Fibroblast of skin of scalp (primary cell): ENCODE data around the gene CUTC. TPM values are rescaled to one million over a fixed set of nuclear protein-coding genes. Genes with fewer than 3 reads are reported as not detected.
"Not testable (repeated sequence)": the region's sequence is repeated elsewhere in the genome, so short reads cannot be mapped to it uniquely, and the experiment has no call there.

Source experiments
- DNase-seq: peaks from one replicate; pipeline ENCODE4 v3.0.0-alpha.2; 2013
- polyA plus RNA-seq, 2 experiments: library from polyadenylated mRNA; unstranded; fragments of 120-200 nt; gene quantifications; one replicate each; pipeline ENCODE4 v1.2.1, GENCODE V29; 2013; ENCODE audit not compliant: insufficient read length in 2 of 2

CUTC gene, protein sequence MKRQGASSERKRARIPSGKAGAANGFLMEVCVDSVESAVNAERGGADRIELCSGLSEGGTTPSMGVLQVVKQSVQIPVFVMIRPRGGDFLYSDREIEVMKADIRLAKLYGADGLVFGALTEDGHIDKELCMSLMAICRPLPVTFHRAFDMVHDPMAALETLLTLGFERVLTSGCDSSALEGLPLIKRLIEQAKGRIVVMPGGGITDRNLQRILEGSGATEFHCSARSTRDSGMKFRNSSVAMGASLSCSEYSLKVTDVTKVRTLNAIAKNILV
- 15.1 TPM for polyA plus RNA-seq (2013, experiment 1 of 2; ENCODE audit: insufficient read length)
- polyA plus RNA-seq (2013, experiment 2 of 2; ENCODE audit: insufficient read length), result 15.5 TPM

DNA sequence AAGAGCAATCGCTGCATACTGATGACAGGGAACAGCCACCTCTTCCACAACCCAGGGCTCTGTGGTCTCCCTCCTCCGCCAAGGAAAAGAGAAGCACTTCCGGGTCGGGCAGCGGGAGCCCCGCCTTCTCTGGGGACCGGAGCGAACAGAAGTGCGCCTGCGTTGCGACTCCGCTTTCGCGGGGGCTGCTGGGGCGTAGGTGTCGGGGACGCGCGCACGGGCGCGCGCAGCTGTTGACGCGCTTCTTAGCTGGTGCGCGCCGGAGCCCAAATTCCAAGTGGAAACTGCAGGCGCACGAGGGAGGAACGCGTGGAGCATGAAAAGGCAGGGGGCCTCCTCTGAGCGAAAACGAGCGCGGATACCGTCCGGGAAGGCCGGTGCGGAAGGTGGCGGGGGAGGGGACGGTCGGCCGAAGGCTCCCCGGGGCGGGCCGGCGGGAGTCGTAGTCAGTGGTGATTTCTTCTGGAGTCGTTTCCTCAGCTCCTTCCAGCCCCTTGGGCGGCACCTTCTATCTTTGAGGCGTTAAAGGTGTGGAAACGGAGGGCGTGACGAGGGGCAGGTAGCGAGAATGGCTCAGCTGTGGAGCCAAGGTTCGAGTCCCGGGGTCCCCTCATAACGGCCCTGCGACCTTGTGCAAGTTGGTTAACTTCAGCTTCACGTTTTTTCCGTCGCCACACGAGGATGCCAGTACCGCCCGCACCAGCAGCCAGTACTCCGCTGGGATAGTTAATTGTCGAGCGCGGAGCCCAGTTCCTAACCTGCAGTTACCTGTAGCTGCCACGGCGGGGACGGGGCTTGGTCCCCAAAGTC, at the start of gene CUTC, which contains the start of gene COX15:
CUTC (plus strand) TSS at position 202 of the 810 bp plus-strand sequence; CDS start at position 317, 115 bp downstream.
COX15 (minus strand) TSS at position 95 of the 810 bp plus-strand sequence; CDS start at position 17, 78 bp downstream.
- peak; percentile 96 for DNase-seq

GRCh38 chr10:99682752-99683151, 49.3 kb upstream of the CUTC start:
- DNase-seq, result no peak

DNA sequence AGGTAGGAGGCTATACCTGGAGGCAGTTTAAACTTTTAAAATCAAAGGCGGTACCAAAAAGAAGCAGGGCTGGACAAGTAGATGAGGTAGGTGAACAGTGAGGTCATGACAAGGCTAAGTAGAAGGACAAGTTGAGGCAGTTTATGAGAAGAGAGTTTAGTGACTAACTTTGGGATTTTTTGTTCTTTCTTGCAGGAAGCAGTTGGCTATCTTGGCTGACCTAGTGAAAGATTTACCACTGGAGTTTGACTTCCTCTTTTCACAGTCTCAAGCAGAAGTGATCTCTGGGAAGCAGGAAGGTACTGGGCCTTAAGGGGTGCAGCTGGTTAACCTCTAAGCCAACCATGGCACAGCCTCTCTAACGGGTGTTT, 46.5 kb upstream of the CUTC start:
- no peak for DNase-seq

GRCh38 chr10:99689461-99689860, 42.6 kb upstream of the CUTC start:
- no peak for DNase-seq

- DNase-seq, result peak; percentile 90
These were observed 38.0 kb upstream of the CUTC start for GRCh38 chr10:99693933-99694583.

DNA sequence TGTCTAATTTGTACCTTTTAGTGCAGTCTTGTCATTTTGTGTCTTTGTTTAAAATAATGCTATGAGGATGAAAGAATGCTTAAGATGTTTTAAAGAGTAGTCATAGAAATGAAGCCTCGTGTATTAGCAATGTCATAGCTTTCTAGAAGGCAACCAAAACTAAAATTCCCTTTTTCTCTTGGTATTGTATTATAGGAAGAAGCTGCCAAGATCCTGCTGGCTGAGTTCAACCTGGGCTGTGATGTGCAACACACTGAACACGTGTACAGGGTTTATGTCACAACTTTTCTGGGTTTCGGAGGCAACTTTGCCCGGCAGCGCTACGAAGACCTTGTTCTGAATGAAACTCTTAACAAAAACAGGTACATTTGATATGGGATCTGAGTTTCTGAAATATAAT, 36.3 kb upstream of the CUTC start:
- peak; percentile 31 for DNase-seq

GRCh38 chr10:99698504-99699080, 33.4 kb upstream of the CUTC start:
- DNase-seq, result peak; percentile 3

DNA sequence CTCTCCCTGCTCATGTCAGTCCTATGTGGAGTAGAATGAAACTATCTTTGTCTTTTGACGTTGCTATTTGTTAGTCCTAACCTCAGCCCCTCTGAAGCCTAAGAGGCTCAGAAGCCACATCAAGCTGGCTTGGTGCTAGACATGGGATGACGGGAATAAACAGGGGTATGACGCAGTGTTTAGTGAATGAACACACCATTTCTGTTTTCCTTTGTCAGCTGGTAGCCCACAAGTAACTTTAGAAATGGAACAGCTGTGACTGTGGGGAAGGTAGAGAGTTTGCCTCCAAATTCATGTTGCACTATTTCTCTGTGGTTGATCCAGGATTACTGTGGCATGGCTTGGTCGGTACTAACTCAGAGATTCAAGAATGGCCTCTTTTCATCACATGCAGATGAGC, 31.4 kb upstream of the CUTC start:
- DNase-seq, result no peak

- no peak for DNase-seq
These were observed 23.5 kb upstream of the CUTC start for GRCh38 chr10:99708428-99709012.

GRCh38 chr10:99709480-99710229, 22.4 kb upstream of the CUTC start:
- DNase-seq, result peak; percentile 36

GRCh38 chr10:99711129-99711719, 20.8 kb upstream of the CUTC start:
- DNase-seq, result peak; percentile 67

- DNase-seq, result no peak
These were observed 17.6 kb upstream of the CUTC start for GRCh38 chr10:99714446-99714845.

DNA sequence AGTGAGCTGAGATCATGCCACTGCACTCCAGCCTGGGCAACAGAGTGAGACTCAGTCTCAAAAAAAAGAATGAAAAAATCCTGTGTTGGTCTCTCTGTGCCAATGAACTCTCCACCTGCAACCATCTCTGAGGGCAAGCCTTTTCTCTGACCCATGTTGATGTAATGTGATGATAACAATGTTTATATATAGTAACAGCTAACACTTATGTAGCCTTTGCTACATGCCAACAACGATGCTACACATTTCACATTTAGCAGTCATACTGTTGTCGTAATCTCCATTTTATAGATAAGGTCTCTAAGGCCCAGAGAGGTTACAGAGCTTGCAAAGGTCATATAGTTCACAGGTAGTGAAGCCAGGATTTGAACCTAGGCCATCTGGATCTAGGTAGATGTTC, 11.6 kb upstream of the CUTC start:
- no peak for DNase-seq

DNA sequence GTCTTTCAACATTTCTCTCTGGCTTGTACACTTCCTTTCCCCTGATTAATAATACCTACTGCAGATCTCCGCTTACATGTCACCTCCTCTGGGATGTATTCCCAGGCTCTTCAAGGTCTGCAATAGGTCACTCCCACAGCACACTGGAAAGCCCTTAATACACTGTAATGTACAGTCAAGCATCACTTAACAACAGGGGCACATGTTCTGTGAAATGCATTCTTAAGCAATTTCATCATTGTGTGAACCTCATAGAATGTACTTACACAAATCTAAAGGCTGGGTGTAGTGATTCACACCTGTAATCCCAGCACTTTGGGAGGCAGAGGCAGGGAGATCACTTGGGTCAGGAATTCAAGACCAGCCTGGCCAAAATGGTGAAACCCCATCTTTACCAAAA, 2.0 kb upstream of the CUTC start:
- DNase-seq, result no peak

GRCh38 chr10:99731306-99732032, 565 bp upstream of the CUTC start:
- no peak for DNase-seq

GRCh38 chr10:99733366-99733765, 1.3 kb downstream of the CUTC start:
- DNase-seq, result no peak

- not testable (repeated sequence) for DNase-seq
These were observed 2.1 kb downstream of the CUTC start for GRCh38 chr10:99734111-99734510.

- no peak for DNase-seq
These were observed 8.2 kb downstream of the CUTC start for GRCh38 chr10:99740260-99740659.

DNA sequence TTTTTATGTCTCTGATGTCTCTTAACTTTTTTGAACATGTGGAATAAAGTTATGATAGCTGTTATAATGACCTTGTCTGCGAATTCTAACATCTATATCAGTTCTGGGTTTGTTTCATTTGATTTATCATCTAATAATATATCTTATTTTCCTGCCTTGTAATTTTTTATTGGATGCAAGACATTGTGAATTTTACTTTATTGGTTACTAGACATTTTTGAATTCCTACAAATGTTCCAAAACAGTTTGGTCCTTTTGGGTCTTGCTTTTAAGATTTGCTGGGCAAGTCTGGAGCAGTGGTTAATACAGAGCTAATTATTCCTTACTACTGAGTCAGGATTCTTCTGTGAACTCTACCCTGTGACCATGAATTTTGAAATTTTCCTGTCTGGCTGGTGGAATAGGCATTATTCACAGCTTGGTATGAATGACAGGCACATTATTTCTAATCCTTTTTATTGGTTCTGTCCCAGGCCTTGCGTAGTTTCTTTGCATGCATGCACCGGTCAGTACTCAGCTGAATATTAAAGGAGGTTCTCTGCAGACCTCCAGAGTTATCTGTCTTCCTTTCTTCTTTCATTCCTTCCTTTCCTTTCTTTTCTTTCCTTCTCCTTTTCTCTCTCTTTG, 9.0 kb downstream of the CUTC start:
- DNase-seq, result no peak

- DNase-seq, result peak; percentile 59
These were observed 10.2 kb downstream of the CUTC start for GRCh38 chr10:99742254-99742653.
